ENCODE results near the gene NAALADL2. TPM values are rescaled to one million over a fixed set of nuclear protein-coding genes. Genes with fewer than 3 reads are reported as not detected.

The NAALADL2 gene
- total and polyA plus RNA-seq, 2 of the 4 experiments (the other 2 are of a cell fraction): 3.8 to 19.2 TPM

GRCh38 chr3:175274474-175275218 lies 415.5 kb downstream of the NAALADL2 start:
- no peak for TF ChIP-seq ELK1 (IDR thresholded peaks at IDR 0.05; ENCODE audit: borderline replicate concordance, low read depth, low read length)
- no peak for TF ChIP-seq MAZ (IDR thresholded peaks at IDR 0.05; ENCODE audit: borderline replicate concordance, low read depth, low read length)
- no peak for TF ChIP-seq CHD1 (IDR thresholded peaks at IDR 0.05; ENCODE audit: low read depth, low read length)
- TF ChIP-seq, protein P1, sequence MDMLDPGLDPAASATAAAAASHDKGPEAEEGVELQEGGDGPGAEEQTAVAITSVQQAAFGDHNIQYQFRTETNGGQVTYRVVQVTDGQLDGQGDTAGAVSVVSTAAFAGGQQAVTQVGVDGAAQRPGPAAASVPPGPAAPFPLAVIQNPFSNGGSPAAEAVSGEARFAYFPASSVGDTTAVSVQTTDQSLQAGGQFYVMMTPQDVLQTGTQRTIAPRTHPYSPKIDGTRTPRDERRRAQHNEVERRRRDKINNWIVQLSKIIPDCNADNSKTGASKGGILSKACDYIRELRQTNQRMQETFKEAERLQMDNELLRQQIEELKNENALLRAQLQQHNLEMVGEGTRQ (IDR thresholded peaks at IDR 0.05; ENCODE audit: low read depth, low read length): no peak
- no peak for TF ChIP-seq POLR2A (IDR thresholded peaks at IDR 0.05; ENCODE audit: low read depth, low read length)
- no peak for TF ChIP-seq RCOR1 (IDR thresholded peaks at IDR 0.05; ENCODE audit: insufficient replicate concordance, low read length)
- no peak for TF ChIP-seq RAD21 (IDR thresholded peaks at IDR 0.05; ENCODE audit: low read length)
- TF ChIP-seq BHLHE40 (IDR thresholded peaks at IDR 0.05; ENCODE audit: low read depth, low read length): no peak
- TF ChIP-seq MAFK (IDR thresholded peaks at IDR 0.05; ENCODE audit: low read depth, low read length): no peak
- TF ChIP-seq SMC3 (IDR thresholded peaks at IDR 0.05; ENCODE audit: low read depth, low read length): no peak
- TF ChIP-seq, protein P2, sequence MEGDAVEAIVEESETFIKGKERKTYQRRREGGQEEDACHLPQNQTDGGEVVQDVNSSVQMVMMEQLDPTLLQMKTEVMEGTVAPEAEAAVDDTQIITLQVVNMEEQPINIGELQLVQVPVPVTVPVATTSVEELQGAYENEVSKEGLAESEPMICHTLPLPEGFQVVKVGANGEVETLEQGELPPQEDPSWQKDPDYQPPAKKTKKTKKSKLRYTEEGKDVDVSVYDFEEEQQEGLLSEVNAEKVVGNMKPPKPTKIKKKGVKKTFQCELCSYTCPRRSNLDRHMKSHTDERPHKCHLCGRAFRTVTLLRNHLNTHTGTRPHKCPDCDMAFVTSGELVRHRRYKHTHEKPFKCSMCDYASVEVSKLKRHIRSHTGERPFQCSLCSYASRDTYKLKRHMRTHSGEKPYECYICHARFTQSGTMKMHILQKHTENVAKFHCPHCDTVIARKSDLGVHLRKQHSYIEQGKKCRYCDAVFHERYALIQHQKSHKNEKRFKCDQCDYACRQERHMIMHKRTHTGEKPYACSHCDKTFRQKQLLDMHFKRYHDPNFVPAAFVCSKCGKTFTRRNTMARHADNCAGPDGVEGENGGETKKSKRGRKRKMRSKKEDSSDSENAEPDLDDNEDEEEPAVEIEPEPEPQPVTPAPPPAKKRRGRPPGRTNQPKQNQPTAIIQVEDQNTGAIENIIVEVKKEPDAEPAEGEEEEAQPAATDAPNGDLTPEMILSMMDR (conservative IDR thresholded peaks at IDR 0.05; ENCODE audit: low read depth, low read length): no peak
- no peak for TF ChIP-seq NFE2L2 (IDR thresholded peaks at IDR 0.05; ENCODE audit: low read depth, low read length)
- TF ChIP-seq MXI1 (IDR thresholded peaks at IDR 0.05; ENCODE audit: borderline replicate concordance, low read depth, low read length): no peak
- TF ChIP-seq CEBPB (IDR thresholded peaks at IDR 0.05; ENCODE audit: low read depth, low read length): no peak
- no peak for TF ChIP-seq FOS (IDR thresholded peaks at IDR 0.05; ENCODE audit: low read depth, low read length)
- TF ChIP-seq RFX5 (IDR thresholded peaks at IDR 0.05; ENCODE audit: low read depth, low read length): no peak
- Histone ChIP-seq H3K27me3 (ENCODE audit: control insufficient read depth, insufficient read depth, low read length) (no peaks in the 10 kb centered on the region), H3K4ac (ENCODE audit: low read depth, low read length) (no peak overlapping the region), H3K79me1 (ENCODE audit: low read depth in 1 of 2, low read length in 2 of 2) (no peaks in the 10 kb centered on the region), H3K9me3 (ENCODE audit: control insufficient read depth, insufficient read depth, low read length) (no peaks in the 10 kb centered on the region), H3K9ac (ENCODE audit: low read depth, low read length) (no peak overlapping the region), H4K5ac (ENCODE audit: low read depth, low read length) (no peak overlapping the region), H4K20me1 (ENCODE audit: insufficient read depth, low read length) (no peaks in the 10 kb centered on the region), H3K56ac (ENCODE audit: extremely low read depth, insufficient read depth, low read length) (no peak overlapping the region), H3K4me3 (ENCODE audit: insufficient read depth, low read depth, low read length) (no peak overlapping the region), H3K27ac (ENCODE audit: insufficient read depth, low read length) (no peak overlapping the region), H3K9me1 (ENCODE audit: insufficient read depth, low read length) (no peaks in the 10 kb centered on the region), H2BK5ac (ENCODE audit: low read depth, low read length, poor library complexity, severe bottlenecking) (no peak overlapping the region), H2AK9ac (replicated peaks; ENCODE audit: low read depth, low read length, poor library complexity) (no peak overlapping the region), H3K4me1 (ENCODE audit: control insufficient read depth, insufficient read depth, low read length) (peaks cover 2% of the 10 kb centered on the region; the same call in 1 of the 2 replicates), H2BK20ac (ENCODE audit: low read depth, low read length) (no peak overlapping the region), H3K23ac (ENCODE audit: low read depth, low read length) (no peak overlapping the region), H3K36me3 (ENCODE audit: control insufficient read depth, insufficient read depth, low read length) (no peaks in the 10 kb centered on the region), H2AK5ac (ENCODE audit: low read depth, low read length) (no peak overlapping the region), H2AFZ (replicated peaks; ENCODE audit: low read length, poor library complexity) (no peak overlapping the region), H4K91ac (ENCODE audit: insufficient read depth, low read depth, low read length) (no peak overlapping the region), H3K4me2 (ENCODE audit: low read depth, low read length) (no peak overlapping the region), H4K8ac (ENCODE audit: low read depth in 2 of 2, low read length in 2 of 2) (no peak overlapping the region), H2BK120ac (ENCODE audit: low read depth, low read length) (0 out of 2 replicates have a peak overlapping the region, but pooled peaks have one; percentile 5), H3K18ac (ENCODE audit: low read depth, low read length) (no peak overlapping the region), H2BK15ac (ENCODE audit: low read depth, low read length) (no peak overlapping the region), H3K14ac (replicated peaks; ENCODE audit: low read depth, low read length) (no peak overlapping the region)
- dilution Hi-C loops (cut with HindIII; ENCODE audit: low sequenced_read_pairs, unreplicated experiment): no loop called here
- POLR2A ChIA-PET (ENCODE audit: unreplicated experiment): no interaction called here
- ATAC-seq (ENCODE audit: low read depth) (no peak), DNase-seq (no peak)
- no TSS peak for BruUV-seq (replicated peaks)
- WGBS, 2 experiments (ENCODE audit: extremely low coverage in 2 of 2, insufficient read length in 1 of 2): no CpG with 5 or more reads among the region's 1 CpG
- intact Hi-C loops (cut with micrococcal nuclease): loop anchor here (5.0 kb wide), 1 partner anchor 327 kb away; no protein-coding TSS in a partner anchor
- CTCF ChIA-PET: no interaction called here
- in situ Hi-C loops (cut with MboI; ENCODE audit: low sequenced_read_pairs): no loop called here

Data from IMR-90 (cell line).